Esophagus muscularis mucosa (tissue), 3 donors: ENCODE results near the gene GBX2.

Source experiments
- POLR2A ChIP-seq: fragments of 450-650 bp; IDR thresholded peaks from one replicate; pipeline ENCODE4 v1.6.1; 2017; ENCODE audit warnings: antibody characterized with exemption, moderate library complexity, mild to moderate bottlenecking, low read depth
- POLR2AphosphoS5 ChIP-seq, 2 donors: sonication (generic); formaldehyde crosslinking; IDR thresholded peaks; one replicate each; pipeline ENCODE4 v1.6.1; 2017; ENCODE audit warnings: antibody characterized with exemption in 2 of 2
- TF ChIP-seq, protein P1 (sequence below), 3 experiments: fragments of 200-600 bp in 2 of 3; fragments of 450-650 bp in 1 of 3; sonication (generic) in 2 of 3; IDR thresholded peaks; one replicate each; pipeline ENCODE4 v1.5.1; 2017 to 2019; ENCODE audit warnings: antibody characterized with exemption in 3 of 3, mild to moderate bottlenecking in 2 of 3, moderate library complexity in 1 of 3

- TF ChIP-seq, protein P1, sequence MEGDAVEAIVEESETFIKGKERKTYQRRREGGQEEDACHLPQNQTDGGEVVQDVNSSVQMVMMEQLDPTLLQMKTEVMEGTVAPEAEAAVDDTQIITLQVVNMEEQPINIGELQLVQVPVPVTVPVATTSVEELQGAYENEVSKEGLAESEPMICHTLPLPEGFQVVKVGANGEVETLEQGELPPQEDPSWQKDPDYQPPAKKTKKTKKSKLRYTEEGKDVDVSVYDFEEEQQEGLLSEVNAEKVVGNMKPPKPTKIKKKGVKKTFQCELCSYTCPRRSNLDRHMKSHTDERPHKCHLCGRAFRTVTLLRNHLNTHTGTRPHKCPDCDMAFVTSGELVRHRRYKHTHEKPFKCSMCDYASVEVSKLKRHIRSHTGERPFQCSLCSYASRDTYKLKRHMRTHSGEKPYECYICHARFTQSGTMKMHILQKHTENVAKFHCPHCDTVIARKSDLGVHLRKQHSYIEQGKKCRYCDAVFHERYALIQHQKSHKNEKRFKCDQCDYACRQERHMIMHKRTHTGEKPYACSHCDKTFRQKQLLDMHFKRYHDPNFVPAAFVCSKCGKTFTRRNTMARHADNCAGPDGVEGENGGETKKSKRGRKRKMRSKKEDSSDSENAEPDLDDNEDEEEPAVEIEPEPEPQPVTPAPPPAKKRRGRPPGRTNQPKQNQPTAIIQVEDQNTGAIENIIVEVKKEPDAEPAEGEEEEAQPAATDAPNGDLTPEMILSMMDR (IDR thresholded peaks at IDR 0.05) = no peak
- no peak for TF ChIP-seq POLR2A
- TF ChIP-seq POLR2AphosphoS5 (IDR thresholded peaks at IDR 0.05) = no peak
These were observed 41.2 kb downstream of the GBX2 start for GRCh38 chr2:236127010-236127409.
